MCF 10A (cell line): Measurements from ENCODE around the gene TCOF1. TPM values are rescaled to one million over a fixed set of nuclear protein-coding genes. Genes with fewer than 3 reads are reported as not detected.

Experiments used
- BruUV-seq: library from RNA; stranded (reverse); fragments of 400-500 nt; replicated peaks from 2 replicates; lab custom pipeline; 2021; lab: Mats Ljungman, UMichigan
- CTCF ChIA-PET: fragments of 300-600 bp; sonication (Branson Sonifier 250); formaldehyde crosslinking; extraction: SDS; loops from one replicate; lab custom pipeline; 2021; ENCODE audit warnings: antibody characterized with exemption, inconsistent platforms; lab: Yijun Ruan, JAX
- POLR2A ChIA-PET: fragments of 300-600, 350-650 bp; sonication (Branson Sonifier 250); formaldehyde crosslinking; extraction: SDS; loops from one replicate; lab custom pipeline; 2020; ENCODE audit warnings: antibody characterized with exemption, inconsistent platforms; lab: Yijun Ruan, JAX
- DNase-seq: peaks from one replicate; pipeline ENCODE4 v3.0.0-alpha.2; 2018; ENCODE audit not compliant: unreplicated experiment
- H3K27ac Mint-ChIP-seq: one replicate; pipeline ENCODE4 v1.8.0; 2022; ENCODE audit warnings: mild to moderate bottlenecking, low read depth, mixed read lengths; ENCODE audit not compliant: unreplicated experiment
- H3K27me3 Mint-ChIP-seq: one replicate; pipeline ENCODE4 v1.8.0; 2022; ENCODE audit warnings: mixed read lengths; ENCODE audit not compliant: insufficient read depth, unreplicated experiment
- H3K36me3 Mint-ChIP-seq: one replicate; pipeline ENCODE4 v1.8.0; 2022; ENCODE audit warnings: mild to moderate bottlenecking, moderate library complexity, mixed read lengths; ENCODE audit not compliant: insufficient read depth, unreplicated experiment
- H3K4me1 Mint-ChIP-seq: one replicate; pipeline ENCODE4 v1.8.0; 2022; ENCODE audit warnings: mixed read lengths; ENCODE audit not compliant: insufficient read depth, unreplicated experiment
- H3K4me3 Mint-ChIP-seq: one replicate; pipeline ENCODE4 v1.8.0; 2022; ENCODE audit warnings: mild to moderate bottlenecking, moderate library complexity, mixed read lengths; ENCODE audit not compliant: unreplicated experiment
- H3K9me3 Mint-ChIP-seq: one replicate; pipeline ENCODE4 v1.8.0; 2022; ENCODE audit warnings: mixed read lengths; ENCODE audit not compliant: unreplicated experiment
- intact Hi-C: fragments of 100-400 bp; cut with micrococcal nuclease; formaldehyde crosslinking; loops from 2 replicates; pipeline ENCODE4 v1.14.1; 2022
- total RNA-seq: library from RNA; stranded (reverse); gene quantifications from 2 replicates; pipeline ENCODE4 v1.2.3, GENCODE V29; 2022
- TF ChIP-seq, protein P1 (sequence below): fragments of 200-600 bp; IDR thresholded peaks from one replicate; pipeline ENCODE4 v1.8.0; 2022; ENCODE audit warnings: antibody characterized with exemption, mild to moderate bottlenecking; ENCODE audit not compliant: unreplicated experiment

The TCOF1 gene
- total RNA-seq, 1 experiment from 2014 or later, result 83.5 TPM

DNA sequence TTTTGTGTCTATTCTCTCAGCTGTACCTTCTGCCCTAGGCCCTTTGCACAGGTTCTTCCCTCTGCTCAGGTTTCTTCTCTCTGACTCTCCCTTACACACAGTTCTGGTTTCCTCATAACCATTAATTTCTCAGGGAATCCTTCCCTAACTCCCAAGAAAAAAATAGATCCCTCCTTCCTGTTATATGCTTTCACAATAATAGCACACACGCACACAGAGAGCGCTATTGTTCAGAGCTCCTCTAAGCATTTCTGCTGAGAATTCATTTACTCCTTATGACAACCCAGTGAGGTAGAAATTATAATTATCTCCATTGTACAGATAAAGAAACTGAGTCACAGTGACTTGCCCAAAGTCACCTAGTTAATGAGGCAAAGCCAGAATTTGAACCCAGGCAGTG is 1.7 kb upstream of the TCOF1 start:
- Mint-ChIP-seq H3K9me3 (no peaks in the 10 kb centered on the region), H3K4me1 (peaks cover 17% of the 10 kb centered on the region), H3K27ac (no peak overlapping the region), H3K4me3 (no peak overlapping the region), H3K27me3 (no peaks in the 10 kb centered on the region), H3K36me3 (peaks cover 7% of the 10 kb centered on the region)
- no TSS peak for BruUV-seq
- CTCF ChIA-PET, result interaction anchor here (0.7 to 1.1 kb wide), 6 partner anchors 25 to 83 kb away, joined by 3 to 5 read pairs (median 3); no protein-coding TSS in a partner anchor
- TF ChIP-seq, protein P1, sequence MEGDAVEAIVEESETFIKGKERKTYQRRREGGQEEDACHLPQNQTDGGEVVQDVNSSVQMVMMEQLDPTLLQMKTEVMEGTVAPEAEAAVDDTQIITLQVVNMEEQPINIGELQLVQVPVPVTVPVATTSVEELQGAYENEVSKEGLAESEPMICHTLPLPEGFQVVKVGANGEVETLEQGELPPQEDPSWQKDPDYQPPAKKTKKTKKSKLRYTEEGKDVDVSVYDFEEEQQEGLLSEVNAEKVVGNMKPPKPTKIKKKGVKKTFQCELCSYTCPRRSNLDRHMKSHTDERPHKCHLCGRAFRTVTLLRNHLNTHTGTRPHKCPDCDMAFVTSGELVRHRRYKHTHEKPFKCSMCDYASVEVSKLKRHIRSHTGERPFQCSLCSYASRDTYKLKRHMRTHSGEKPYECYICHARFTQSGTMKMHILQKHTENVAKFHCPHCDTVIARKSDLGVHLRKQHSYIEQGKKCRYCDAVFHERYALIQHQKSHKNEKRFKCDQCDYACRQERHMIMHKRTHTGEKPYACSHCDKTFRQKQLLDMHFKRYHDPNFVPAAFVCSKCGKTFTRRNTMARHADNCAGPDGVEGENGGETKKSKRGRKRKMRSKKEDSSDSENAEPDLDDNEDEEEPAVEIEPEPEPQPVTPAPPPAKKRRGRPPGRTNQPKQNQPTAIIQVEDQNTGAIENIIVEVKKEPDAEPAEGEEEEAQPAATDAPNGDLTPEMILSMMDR, result no peak
- intact Hi-C loops, result loop anchor here (5.0 to 10.0 kb wide), 2 partner anchors 498 to 521 kb away; no protein-coding TSS in a partner anchor
- no peak for DNase-seq
- POLR2A ChIA-PET, result interaction anchor here (1.0 kb wide), 1 partner anchor 93 kb away, joined by 3 read pairs; no protein-coding TSS in a partner anchor

DNA sequence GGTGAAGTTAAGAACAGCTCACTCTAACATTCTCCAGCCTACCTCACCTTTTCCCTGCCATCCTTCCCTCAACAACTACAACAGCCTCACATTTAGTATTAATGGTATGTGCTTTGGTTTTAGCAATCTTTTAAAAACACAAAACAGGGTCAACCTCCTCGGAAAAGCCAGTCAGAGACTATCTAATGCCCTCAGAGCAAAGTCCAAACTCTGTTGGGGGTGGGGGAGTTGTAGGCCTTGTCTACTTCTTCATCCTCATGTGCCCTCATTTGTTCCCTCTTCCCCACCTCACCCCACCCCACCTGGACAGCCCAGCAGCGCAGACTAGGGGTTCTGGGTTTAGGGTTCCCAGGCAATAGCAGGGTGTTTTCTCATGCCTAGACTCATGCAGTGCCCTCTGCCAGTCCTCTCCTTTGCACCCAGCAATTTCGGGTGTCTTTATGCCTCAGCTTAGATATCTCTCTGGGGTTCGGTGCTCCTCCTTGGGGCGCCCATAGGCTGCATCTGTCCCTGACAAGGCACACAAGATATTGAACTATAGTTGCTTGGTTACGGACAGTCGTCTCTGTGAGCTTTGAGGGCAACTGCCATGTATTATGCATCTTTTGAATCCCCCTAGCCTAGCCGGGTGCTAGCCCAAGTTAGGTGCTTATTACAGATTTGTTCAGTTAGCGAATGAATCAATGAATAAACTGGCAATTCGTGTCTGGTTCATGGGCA is 762 bp upstream of the TCOF1 start:
- POLR2A ChIA-PET, result interaction anchor here (0.9 to 1.2 kb wide), 3 partner anchors 79 to 131 kb away, joined by 3 to 4 read pairs (median 3); no protein-coding TSS in a partner anchor

GRCh38 chr5:150358261-150359095 is 981 bp downstream of the TCOF1 start:
- POLR2A ChIA-PET, result interaction anchor here (0.5 to 1.3 kb wide), 10 partner anchors 9 to 91 kb away, joined by 3 to 7 read pairs (median 3); partner anchors contain the start of gene RPS14
- BruUV-seq, result TSS peak; percentile 44

More for the DNA sequence above, 762 bp upstream of the TCOF1 start:
- peaks cover 16% of the 10 kb centered on the region for H3K4me1 Mint-ChIP-seq
- CTCF ChIA-PET, result interaction anchor here (0.6 to 1.1 kb wide), 5 partner anchors 44 to 84 kb away, joined by 3 read pairs; no protein-coding TSS in a partner anchor
- TF ChIP-seq, protein P1, result no peak
- no peak overlapping the region for H3K27ac Mint-ChIP-seq
- H3K36me3 Mint-ChIP-seq, result peaks cover 16% of the 10 kb centered on the region
- H3K27me3 Mint-ChIP-seq, result no peaks in the 10 kb centered on the region
- H3K4me3 Mint-ChIP-seq, result peak overlapping the region; percentile 81
- intact Hi-C loops, result loop anchor here (1.0 to 10.0 kb wide), 3 partner anchors 80 to 522 kb away; no protein-coding TSS in a partner anchor
- no peaks in the 10 kb centered on the region for H3K9me3 Mint-ChIP-seq
- DNase-seq, result no peak
- no TSS peak for BruUV-seq

More at GRCh38 chr5:150358261-150359095, 981 bp downstream of the TCOF1 start:
- intact Hi-C loops, result loop anchor here (5.0 to 10.0 kb wide), 2 partner anchors 501 to 524 kb away; no protein-coding TSS in a partner anchor
- Mint-ChIP-seq H3K36me3 (peaks cover 28% of the 10 kb centered on the region), H3K27me3 (no peaks in the 10 kb centered on the region), H3K4me3 (peak overlapping the region; percentile 81), H3K9me3 (no peaks in the 10 kb centered on the region), H3K4me1 (peaks cover 16% of the 10 kb centered on the region), H3K27ac (peak overlapping the region; percentile 72)
- CTCF ChIA-PET, result interaction anchor here (0.6 to 1.7 kb wide), 13 partner anchors 8 to 529 kb away, joined by 3 to 6 read pairs (median 3); no protein-coding TSS in a partner anchor
- TF ChIP-seq, protein P1, result no peak
- peak; percentile 60 for DNase-seq
